GM06990 (cell line): ENCODE data around the gene PHLPP1.

Experiments
- DNase-seq: peaks from one replicate; pipeline ENCODE4 v3.0.0-alpha.2; 2011; ENCODE audit not compliant: insufficient read length; ENCODE audit errors: extremely low read depth
- H3K27me3 ChIP-seq: replicated peaks from 2 replicates; pipeline ENCODE4 v1.6.0; 2011; ENCODE audit warnings: low read length; ENCODE audit not compliant: control insufficient read depth, insufficient read depth
- H3K36me3 ChIP-seq: 2 replicates; pipeline ENCODE4 v1.5.1; 2011; ENCODE audit warnings: low read length; ENCODE audit not compliant: control insufficient read depth, insufficient read depth
- H3K4me3 ChIP-seq: replicated peaks from 2 replicates; pipeline ENCODE4 v1.5.1; 2011; ENCODE audit warnings: low read depth, mild to moderate bottlenecking, control low read depth, low read length
- CTCF ChIP-seq: IDR thresholded peaks from 2 replicates; pipeline ENCODE4 v1.5.1; 2011; ENCODE audit warnings: low read length, control low read depth, mild to moderate bottlenecking, inconsistent platforms; ENCODE audit not compliant: insufficient read depth, poor library complexity, severe bottlenecking

Gene PHLPP1

GRCh38 chr18:62720766-62721613 lies 5.6 kb downstream of the PHLPP1 start:
- TF ChIP-seq CTCF: no peak

GRCh38 chr18:62721839-62722795 lies 6.8 kb downstream of the PHLPP1 start:
- no peak overlapping the region for H3K4me3 ChIP-seq

More at GRCh38 chr18:62720766-62721613, 5.6 kb downstream of the PHLPP1 start:
- Histone ChIP-seq H3K4me3 (no peak overlapping the region), H3K36me3 (no peaks in the 10 kb centered on the region), H3K27me3 (peaks cover 3% of the 10 kb centered on the region; the same call in 1 of the 2 replicates)
- DNase-seq: no peak

GRCh38 chr18:62723666-62724281 lies 8.4 kb downstream of the PHLPP1 start:
- no peaks in the 10 kb centered on the region for H3K36me3 ChIP-seq
- no peak for TF ChIP-seq CTCF
- DNase-seq: no peak
- no peak overlapping the region for H3K4me3 ChIP-seq
- no peaks in the 10 kb centered on the region for H3K27me3 ChIP-seq

More at GRCh38 chr18:62721839-62722795, 6.8 kb downstream of the PHLPP1 start:
- no peaks in the 10 kb centered on the region for H3K36me3 ChIP-seq
- no peak for DNase-seq
- TF ChIP-seq CTCF: no peak
- peaks cover 2% of the 10 kb centered on the region; the same call in 1 of the 2 replicates for H3K27me3 ChIP-seq

- no peak for DNase-seq
- no peak for TF ChIP-seq CTCF
- Histone ChIP-seq H3K27me3 (no peaks in the 10 kb centered on the region), H3K36me3 (no peaks in the 10 kb centered on the region), H3K4me3 (no peak overlapping the region)
These were observed 10.6 kb downstream of the PHLPP1 start for GRCh38 chr18:62725896-62726295.

GRCh38 chr18:62728254-62728653 lies 12.9 kb downstream of the PHLPP1 start:
- no peak overlapping the region for H3K4me3 ChIP-seq
- H3K36me3 ChIP-seq: no peaks in the 10 kb centered on the region
- no peak for DNase-seq
- no peaks in the 10 kb centered on the region for H3K27me3 ChIP-seq
- no peak for TF ChIP-seq CTCF
